Ectodermal cell (in vitro differentiated cells): Measurements from ENCODE around the gene DSCAML1.

Experiments
- H3K27ac ChIP-seq: 2 replicates; pipeline ENCODE4 v1.7.0; 2013; ENCODE audit warnings: mild to moderate bottlenecking, low read depth, low read length; ENCODE audit not compliant: insufficient read depth, poor library complexity, severe bottlenecking
- H3K27me3 ChIP-seq: 2 replicates; pipeline ENCODE4 v1.7.0; 2013; ENCODE audit warnings: mild to moderate bottlenecking, low read length; ENCODE audit not compliant: insufficient read depth, control insufficient read depth, poor library complexity, severe bottlenecking
- H3K36me3 ChIP-seq: one replicate; pipeline ENCODE4 v1.7.0; 2013; ENCODE audit warnings: low read length; ENCODE audit not compliant: control insufficient read depth, insufficient read depth
- H3K4me1 ChIP-seq: one replicate; pipeline ENCODE4 v1.7.0; 2013; ENCODE audit warnings: low read length; ENCODE audit not compliant: control insufficient read depth, insufficient read depth
- H3K4me3 ChIP-seq: 2 replicates; pipeline ENCODE4 v1.7.0; 2013; ENCODE audit warnings: low read depth, low read length, control low read depth; ENCODE audit not compliant: insufficient read depth
- H3K9me3 ChIP-seq: 2 replicates; pipeline ENCODE4 v1.7.0; 2013; ENCODE audit warnings: mild to moderate bottlenecking, low read length, moderate library complexity; ENCODE audit not compliant: control insufficient read depth
- WGBS, 2 experiments: methylation state at CpG; one replicate each; pipeline ENCODE4 v1.1.7; 2013; ENCODE audit warnings: missing lambda C conversion rate in 2 of 2; 5-methylcytosine and 5-hydroxymethylcytosine counted together

Gene DSCAML1

GRCh38 chr11:117421041-117421440 lies 376.0 kb downstream of the DSCAML1 start:
- Histone ChIP-seq H3K4me3 (no peak overlapping the region), H3K9me3 (no peaks in the 10 kb centered on the region), H3K36me3 (no peaks in the 10 kb centered on the region), H3K27me3 (peaks cover 13% of the 10 kb centered on the region), H3K4me1 (no peaks in the 10 kb centered on the region), H3K27ac (no peak overlapping the region)
- WGBS, 2 experiments = 88% methylated on average over 13 of the region's 13 CpGs

- WGBS, 2 experiments = 93 to 96% methylated on average over 6 of the region's 6 CpGs
- Histone ChIP-seq H3K36me3 (no peaks in the 10 kb centered on the region), H3K4me3 (no peak overlapping the region), H3K27ac (no peak overlapping the region), H3K4me1 (no peaks in the 10 kb centered on the region), H3K27me3 (peaks cover 8% of the 10 kb centered on the region), H3K9me3 (no peaks in the 10 kb centered on the region)
These were observed 376.4 kb downstream of the DSCAML1 start for GRCh38 chr11:117420598-117420997.

GRCh38 chr11:117420143-117420485 lies 376.9 kb downstream of the DSCAML1 start:
- H3K27me3 ChIP-seq = peaks cover 5% of the 10 kb centered on the region
- no peaks in the 10 kb centered on the region for H3K4me1 ChIP-seq
- no peak overlapping the region for H3K27ac ChIP-seq
- no peak overlapping the region for H3K4me3 ChIP-seq
- no peaks in the 10 kb centered on the region for H3K36me3 ChIP-seq
- WGBS, 2 experiments = 94 to 97% methylated on average over 12 of the region's 12 CpGs
- no peaks in the 10 kb centered on the region for H3K9me3 ChIP-seq

GRCh38 chr11:117419482-117420142 lies 377.4 kb downstream of the DSCAML1 start:
- H3K27me3 ChIP-seq = no peaks in the 10 kb centered on the region
- H3K27ac ChIP-seq = no peak overlapping the region
- no peak overlapping the region for H3K4me3 ChIP-seq
- 85 to 86% methylated on average over 12 of the region's 12 CpGs for WGBS, 2 experiments
- H3K4me1 ChIP-seq = no peaks in the 10 kb centered on the region
- no peaks in the 10 kb centered on the region for H3K36me3 ChIP-seq
- H3K9me3 ChIP-seq = no peaks in the 10 kb centered on the region

GRCh38 chr11:117418737-117419481 lies 378.1 kb downstream of the DSCAML1 start:
- Histone ChIP-seq H3K36me3 (no peaks in the 10 kb centered on the region), H3K27me3 (no peaks in the 10 kb centered on the region), H3K27ac (no peak overlapping the region), H3K9me3 (no peaks in the 10 kb centered on the region), H3K4me3 (no peak overlapping the region), H3K4me1 (no peaks in the 10 kb centered on the region)
- WGBS, 2 experiments = 94 to 95% methylated on average over 12 of the region's 12 CpGs

GRCh38 chr11:117417856-117418255 lies 379.2 kb downstream of the DSCAML1 start:
- H3K36me3 ChIP-seq = no peaks in the 10 kb centered on the region
- no peak overlapping the region for H3K27ac ChIP-seq
- WGBS, 2 experiments = 90 to 93% methylated on average over 12 of the region's 12 CpGs
- H3K4me3 ChIP-seq = no peak overlapping the region
- no peaks in the 10 kb centered on the region for H3K9me3 ChIP-seq
- H3K27me3 ChIP-seq = no peaks in the 10 kb centered on the region
- no peaks in the 10 kb centered on the region for H3K4me1 ChIP-seq

- Histone ChIP-seq H3K9me3 (no peaks in the 10 kb centered on the region), H3K27ac (no peak overlapping the region), H3K4me1 (no peaks in the 10 kb centered on the region), H3K27me3 (no peaks in the 10 kb centered on the region), H3K36me3 (no peaks in the 10 kb centered on the region), H3K4me3 (no peak overlapping the region)
- WGBS, 2 experiments = 73 to 74% methylated on average over 6 of the region's 6 CpGs
These were observed 379.7 kb downstream of the DSCAML1 start for GRCh38 chr11:117417342-117417741.

GRCh38 chr11:117415358-117415896 lies 381.6 kb downstream of the DSCAML1 start:
- Histone ChIP-seq H3K4me3 (no peak overlapping the region), H3K27me3 (no peaks in the 10 kb centered on the region), H3K36me3 (no peaks in the 10 kb centered on the region), H3K27ac (no peak overlapping the region), H3K9me3 (no peaks in the 10 kb centered on the region), H3K4me1 (no peaks in the 10 kb centered on the region)
- 94 to 96% methylated on average over 8 of the region's 8 CpGs for WGBS, 2 experiments

GRCh38 chr11:117414724-117415123 lies 382.3 kb downstream of the DSCAML1 start:
- no peak overlapping the region for H3K27ac ChIP-seq
- no peaks in the 10 kb centered on the region for H3K36me3 ChIP-seq
- no peaks in the 10 kb centered on the region for H3K4me1 ChIP-seq
- 95 to 97% methylated on average over 6 of the region's 6 CpGs for WGBS, 2 experiments
- no peak overlapping the region for H3K4me3 ChIP-seq
- no peaks in the 10 kb centered on the region for H3K27me3 ChIP-seq
- H3K9me3 ChIP-seq = no peaks in the 10 kb centered on the region

- 96 to 97% methylated on average over 7 of the region's 7 CpGs for WGBS, 2 experiments
- Histone ChIP-seq H3K27me3 (no peaks in the 10 kb centered on the region), H3K36me3 (no peaks in the 10 kb centered on the region)
These were observed 383.4 kb downstream of the DSCAML1 start for GRCh38 chr11:117413616-117414015.

More at GRCh38 chr11:117413616-117414015, 383.4 kb downstream of the DSCAML1 start:
- Histone ChIP-seq H3K27ac (no peak overlapping the region), H3K4me1 (no peaks in the 10 kb centered on the region), H3K4me3 (no peak overlapping the region), H3K9me3 (no peaks in the 10 kb centered on the region)
